Measurements from ENCODE around the gene TOX3. TPM values are rescaled to one million over a fixed set of nuclear protein-coding genes. Genes with fewer than 3 reads are reported as not detected.

The TOX3 gene
- total RNA-seq, 1 experiment from 2014 or later: 16.6 TPM

DNA sequence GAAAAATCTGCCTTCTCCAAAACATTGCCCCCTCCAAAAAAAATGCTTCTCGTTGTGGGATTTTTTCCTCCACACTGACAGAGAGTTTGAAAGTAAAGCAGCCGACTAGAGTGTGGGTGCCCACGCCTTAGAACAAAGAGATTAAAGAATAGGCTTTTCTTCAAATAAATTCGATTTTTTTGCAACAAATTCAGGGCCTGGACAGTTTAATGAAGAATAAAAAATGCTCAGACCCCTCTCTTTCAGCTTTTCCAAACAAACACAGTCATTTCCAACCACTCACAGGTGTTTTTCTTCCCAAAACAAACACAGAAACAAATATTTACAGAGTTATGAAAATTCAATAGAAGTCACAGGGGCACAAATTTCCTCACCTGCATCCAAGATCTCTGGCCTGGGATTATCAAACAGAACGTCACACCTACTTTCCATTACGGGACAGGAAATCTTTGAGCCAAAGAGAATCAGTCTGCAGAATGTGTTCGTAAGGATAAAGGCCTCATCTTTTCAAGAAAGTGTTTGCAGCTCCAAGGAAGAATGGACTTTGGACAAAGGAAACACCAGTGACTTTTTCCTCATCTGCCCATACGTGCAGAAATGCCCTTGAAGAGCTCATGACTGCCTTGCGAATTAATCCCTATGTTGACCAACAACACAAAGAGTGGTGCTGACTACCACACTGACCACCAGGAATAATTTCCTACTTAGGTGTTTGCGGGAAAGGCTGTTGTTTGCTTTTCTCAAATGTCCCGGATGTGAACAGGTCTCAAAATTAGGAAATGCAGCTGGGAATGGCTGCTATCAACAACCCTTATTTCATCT, 31.3 kb upstream of the TOX3 start:
- H3K4me1 ChIP-seq (ENCODE audit: insufficient read depth, low read length, poor library complexity, severe bottlenecking): no peaks in the 10 kb centered on the region
- peaks cover 4% of the 10 kb centered on the region for H3K27me3 ChIP-seq (replicated peaks; ENCODE audit: insufficient read depth, low read depth, low read length, poor library complexity)
- TF ChIP-seq CTCF (conservative IDR thresholded peaks at IDR 0.05; ENCODE audit: low read depth, low read length): no peak
- no peak for TF ChIP-seq EZH2 (IDR thresholded peaks at IDR 0.05; ENCODE audit: borderline replicate concordance, low read depth, low read length, poor library complexity, severe bottlenecking)
- no peaks in the 10 kb centered on the region for H3K36me3 ChIP-seq (ENCODE audit: insufficient read depth, low read length, poor library complexity, severe bottlenecking)
- DNase-seq (ENCODE audit: low spot score): no peak
- no peak overlapping the region for H3K27ac ChIP-seq (ENCODE audit: low read depth, low read length, poor library complexity, severe bottlenecking)
- BruUV-seq (replicated peaks): no TSS peak
- intact Hi-C loops (cut with micrococcal nuclease; ENCODE audit: unreplicated experiment): no loop called here
- ChIA-PET POLR2A (ENCODE audit: low non-redundant PET) (interaction anchor here (0.7 kb wide), 1 partner anchor 29 kb away, joined by 14 read pairs; no protein-coding TSS in a partner anchor), CTCF (interaction anchor here (0.7 kb wide), 1 partner anchor 338 kb away, joined by 3 read pairs; no protein-coding TSS in a partner anchor)
- no peak overlapping the region for H3K4me3 ChIP-seq (ENCODE audit: low read depth, low read length, poor library complexity, severe bottlenecking)
- H3K9me3 ChIP-seq (ENCODE audit: low read depth, low read length, poor library complexity, severe bottlenecking): no peaks in the 10 kb centered on the region

DNA sequence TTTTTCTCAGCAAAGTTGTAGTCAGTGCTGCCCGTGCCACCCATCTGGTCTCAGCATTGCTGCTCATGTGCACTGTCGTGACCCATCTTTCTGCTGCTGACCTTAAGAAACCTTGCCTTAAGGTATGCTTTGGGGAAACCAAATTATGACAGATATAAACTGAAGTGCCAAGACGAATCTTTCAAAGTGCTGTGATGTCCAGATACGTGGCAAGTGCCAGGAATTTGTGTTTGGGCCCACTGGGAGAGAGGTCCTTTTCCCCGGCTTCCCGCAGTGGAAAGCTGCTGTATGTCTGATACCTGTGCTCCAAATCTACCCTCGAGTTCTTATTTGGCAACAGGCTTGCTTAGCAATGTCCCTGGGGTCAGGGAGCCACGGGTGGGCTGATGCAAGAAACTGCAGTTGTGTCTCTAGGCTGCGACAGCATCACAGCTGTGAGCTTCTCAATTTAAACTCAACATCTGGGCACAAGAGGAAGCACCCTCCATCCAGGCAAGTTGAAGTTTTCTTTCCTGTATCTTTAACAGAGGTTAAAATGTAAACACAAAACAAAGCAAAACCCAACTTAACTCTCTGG, 30.3 kb upstream of the TOX3 start:
- Histone ChIP-seq H3K27me3 (replicated peaks; ENCODE audit: insufficient read depth, low read depth, low read length, poor library complexity) (peaks cover 4% of the 10 kb centered on the region), H3K36me3 (ENCODE audit: insufficient read depth, low read length, poor library complexity, severe bottlenecking) (no peaks in the 10 kb centered on the region), H3K4me1 (ENCODE audit: insufficient read depth, low read length, poor library complexity, severe bottlenecking) (no peaks in the 10 kb centered on the region), H3K4me3 (ENCODE audit: low read depth, low read length, poor library complexity, severe bottlenecking) (no peak overlapping the region), H3K27ac (ENCODE audit: low read depth, low read length, poor library complexity, severe bottlenecking) (no peak overlapping the region), H3K9me3 (ENCODE audit: low read depth, low read length, poor library complexity, severe bottlenecking) (no peaks in the 10 kb centered on the region)
- TF ChIP-seq EZH2 (IDR thresholded peaks at IDR 0.05; ENCODE audit: borderline replicate concordance, low read depth, low read length, poor library complexity, severe bottlenecking) (no peak), CTCF (conservative IDR thresholded peaks at IDR 0.05; ENCODE audit: low read depth, low read length) (no peak)
- no peak for DNase-seq (ENCODE audit: low spot score)
- no TSS peak for BruUV-seq (replicated peaks)
- POLR2A ChIA-PET (ENCODE audit: low non-redundant PET): interaction anchor here (0.7 kb wide), 1 partner anchor 30 kb away, joined by 14 read pairs; no protein-coding TSS in a partner anchor
- intact Hi-C loops (cut with micrococcal nuclease; ENCODE audit: unreplicated experiment): no loop called here
- CTCF ChIA-PET: no interaction called here

DNA sequence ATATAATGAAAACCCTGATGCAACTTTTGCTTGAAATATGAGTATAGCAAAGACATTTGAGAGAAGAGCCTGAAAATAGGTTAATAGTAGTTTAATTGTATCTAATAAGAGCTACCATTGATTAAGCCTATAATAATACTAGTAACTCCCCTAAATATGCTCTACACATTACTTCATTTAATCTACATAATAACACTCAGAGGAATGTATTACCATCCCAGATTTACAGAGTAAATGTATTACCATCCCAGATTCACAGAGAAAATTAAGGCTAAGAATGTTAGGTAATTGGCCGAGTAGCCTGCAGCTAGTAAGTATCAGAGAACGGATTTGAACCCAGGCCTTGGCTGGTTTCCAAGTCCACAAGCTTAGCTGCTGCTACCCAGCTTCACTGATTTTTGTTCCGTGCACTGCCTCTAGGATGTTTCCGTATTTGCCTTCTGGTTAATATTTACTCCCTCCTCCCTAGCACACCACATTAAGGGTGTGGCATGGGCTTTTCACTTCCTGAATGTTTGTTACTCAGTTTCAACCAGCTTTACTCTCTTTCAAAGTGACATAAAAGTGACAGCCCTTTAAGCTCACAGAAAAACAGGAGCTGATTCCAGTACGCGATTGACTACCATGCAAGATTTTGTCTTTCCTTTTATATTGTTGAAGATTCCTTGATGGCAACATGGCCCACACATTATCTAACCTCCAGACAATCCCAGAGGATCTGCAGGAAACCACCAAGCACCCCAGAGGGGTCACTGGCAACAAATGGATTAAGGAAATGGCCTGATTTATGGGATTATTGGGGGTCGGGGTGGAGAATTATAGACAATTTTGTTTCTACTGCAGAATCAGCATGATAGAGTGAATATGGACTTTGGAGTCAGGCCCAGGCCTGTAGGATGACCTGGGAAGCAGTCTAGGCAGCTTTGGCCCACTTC, 26.7 kb upstream of the TOX3 start:
- H3K27ac ChIP-seq (ENCODE audit: low read depth, low read length, poor library complexity, severe bottlenecking): no peak overlapping the region
- POLR2A ChIA-PET (ENCODE audit: low non-redundant PET): no interaction called here
- CTCF ChIA-PET: no interaction called here
- H3K4me3 ChIP-seq (ENCODE audit: low read depth, low read length, poor library complexity, severe bottlenecking): no peak overlapping the region
- no TSS peak for BruUV-seq (replicated peaks)
- H3K27me3 ChIP-seq (replicated peaks; ENCODE audit: insufficient read depth, low read depth, low read length, poor library complexity): peaks cover 4% of the 10 kb centered on the region
- intact Hi-C loops (cut with micrococcal nuclease; ENCODE audit: unreplicated experiment): no loop called here
- H3K4me1 ChIP-seq (ENCODE audit: insufficient read depth, low read length, poor library complexity, severe bottlenecking): no peaks in the 10 kb centered on the region
- no peaks in the 10 kb centered on the region for H3K36me3 ChIP-seq (ENCODE audit: insufficient read depth, low read length, poor library complexity, severe bottlenecking)
- no peak for TF ChIP-seq EZH2 (IDR thresholded peaks at IDR 0.05; ENCODE audit: borderline replicate concordance, low read depth, low read length, poor library complexity, severe bottlenecking)
- no peak for TF ChIP-seq CTCF (conservative IDR thresholded peaks at IDR 0.05; ENCODE audit: low read depth, low read length)
- no peak for DNase-seq (ENCODE audit: low spot score)
- H3K9me3 ChIP-seq (ENCODE audit: low read depth, low read length, poor library complexity, severe bottlenecking): no peaks in the 10 kb centered on the region
